IMR-90 (cell line): Measurements from ENCODE around the gene ZMYM2. TPM values are rescaled to one million over a fixed set of nuclear protein-coding genes. Genes with fewer than 3 reads are reported as not detected.

Experiments used
- ATAC-seq: fragments of 200-7000 bp; cut with Tn5 transposase; 2 replicates; pipeline ENCODE4 v1.9.1; 2020; ENCODE audit warnings: low read depth, mild to moderate bottlenecking, moderate library complexity
- BruUV-seq: library from RNA; stranded (reverse); fragments of 400-500 nt; replicated peaks from 2 replicates; lab custom pipeline; 2021; lab: Mats Ljungman, UMichigan
- CTCF ChIA-PET: fragments of 300-600 bp; formaldehyde crosslinking; extraction: SDS; loops from one replicate; lab custom pipeline; 2021; ENCODE audit warnings: antibody characterized with exemption; lab: Yijun Ruan, JAX
- POLR2A ChIA-PET: fragments of 300-600 bp; sonication (Branson Sonifier 250); formaldehyde crosslinking; loops from one replicate; lab custom pipeline; 2022; ENCODE audit warnings: antibody characterized with exemption; ENCODE audit not compliant: unreplicated experiment; lab: Charles Lee
- DNase-seq: peaks from one replicate; pipeline ENCODE4 v3.0.0; 2013
- H2AFZ ChIP-seq: replicated peaks from 2 replicates; pipeline ENCODE3; 2013; ENCODE audit warnings: low read length, mild to moderate bottlenecking; ENCODE audit not compliant: poor library complexity
- H2AK5ac ChIP-seq: 2 replicates; pipeline ENCODE4 v1.6.1; 2013; ENCODE audit warnings: low read depth, low read length, inconsistent platforms
- H2AK9ac ChIP-seq: replicated peaks from 2 replicates; pipeline ENCODE3; 2013; ENCODE audit warnings: mild to moderate bottlenecking, low read depth, low read length, moderate library complexity; ENCODE audit not compliant: poor library complexity
- H2BK120ac ChIP-seq: 2 replicates; pipeline ENCODE4 v1.6.1; 2013; ENCODE audit warnings: low read depth, low read length, inconsistent platforms
- H2BK15ac ChIP-seq: 3 replicates; pipeline ENCODE4 v1.6.1; 2013; ENCODE audit warnings: low read depth, low read length, inconsistent platforms
- H2BK20ac ChIP-seq: 2 replicates; pipeline ENCODE4 v1.6.1; 2013; ENCODE audit warnings: low read depth, mild to moderate bottlenecking, inconsistent platforms, low read length, moderate library complexity
- H2BK5ac ChIP-seq: 2 replicates; pipeline ENCODE4 v1.6.1; 2013; ENCODE audit warnings: mild to moderate bottlenecking, low read depth, low read length, inconsistent platforms; ENCODE audit not compliant: poor library complexity, severe bottlenecking
- H3K14ac ChIP-seq: replicated peaks from 2 replicates; pipeline ENCODE4 v1.6.1; 2013; ENCODE audit warnings: low read depth, low read length, inconsistent platforms
- H3K18ac ChIP-seq: 2 replicates; pipeline ENCODE4 v1.6.1; 2013; ENCODE audit warnings: low read depth, low read length, control low read depth
- H3K23ac ChIP-seq: 2 replicates; pipeline ENCODE4 v1.6.1; 2013; ENCODE audit warnings: low read depth, low read length, inconsistent platforms
- H3K27ac ChIP-seq: 2 replicates; pipeline ENCODE4 v1.5.1; 2013; ENCODE audit warnings: mild to moderate bottlenecking, control low read depth, low read length; ENCODE audit not compliant: insufficient read depth
- H3K27me3 ChIP-seq: 2 replicates; pipeline ENCODE4 v1.6.1; 2013; ENCODE audit warnings: low read length; ENCODE audit not compliant: control insufficient read depth, insufficient read depth
- H3K36me3 ChIP-seq: 2 replicates; pipeline ENCODE4 v1.6.1; 2013; ENCODE audit warnings: low read length, mixed read lengths; ENCODE audit not compliant: control insufficient read depth, insufficient read depth
- H3K4ac ChIP-seq: 2 replicates; pipeline ENCODE4 v1.6.1; 2013; ENCODE audit warnings: low read depth, low read length, inconsistent platforms
- H3K4me1 ChIP-seq: 2 replicates; pipeline ENCODE4 v1.6.1; 2013; ENCODE audit warnings: low read length, mixed read lengths; ENCODE audit not compliant: control insufficient read depth, insufficient read depth
- H3K4me2 ChIP-seq: 2 replicates; pipeline ENCODE4 v1.6.1; 2013; ENCODE audit warnings: low read depth, mild to moderate bottlenecking, control low read depth, low read length, moderate library complexity
- H3K4me3 ChIP-seq: 2 replicates; pipeline ENCODE4 v1.5.1; 2013; ENCODE audit warnings: low read depth, mild to moderate bottlenecking, control low read depth, low read length, moderate library complexity; ENCODE audit not compliant: insufficient read depth
- H3K56ac ChIP-seq: 2 replicates; pipeline ENCODE4 v1.6.1; 2013; ENCODE audit warnings: low read length, inconsistent platforms; ENCODE audit not compliant: insufficient read depth; ENCODE audit errors: extremely low read depth
- H3K79me1 ChIP-seq, 2 experiments: 2 replicates each; pipeline ENCODE4 v1.6.1; 2013; ENCODE audit warnings: low read length in 2 of 2, inconsistent platforms in 1 of 2, low read depth in 1 of 2
- H3K9ac ChIP-seq: 2 replicates; pipeline ENCODE4 v1.6.1; 2013; ENCODE audit warnings: low read depth, low read length, control low read depth
- H3K9me1 ChIP-seq: 2 replicates; pipeline ENCODE4 v1.6.1; 2013; ENCODE audit warnings: low read length, inconsistent platforms; ENCODE audit not compliant: insufficient read depth
- H3K9me3 ChIP-seq: 2 replicates; pipeline ENCODE4 v1.6.1; 2013; ENCODE audit warnings: low read length; ENCODE audit not compliant: control insufficient read depth, insufficient read depth
- H4K20me1 ChIP-seq: 2 replicates; pipeline ENCODE4 v1.6.1; 2013; ENCODE audit warnings: low read length, inconsistent platforms; ENCODE audit not compliant: insufficient read depth
- H4K5ac ChIP-seq: 2 replicates; pipeline ENCODE4 v1.6.1; 2013; ENCODE audit warnings: mild to moderate bottlenecking, low read depth, low read length, control low read depth
- H4K8ac ChIP-seq, 2 experiments: 2 replicates each; pipeline ENCODE4 v1.6.1; 2013; ENCODE audit warnings: low read depth in 2 of 2, low read length in 2 of 2, control low read depth in 1 of 2, inconsistent platforms in 1 of 2
- H4K91ac ChIP-seq: 2 replicates; pipeline ENCODE4 v1.6.1; 2013; ENCODE audit warnings: low read depth, low read length, inconsistent platforms; ENCODE audit not compliant: insufficient read depth
- BHLHE40 ChIP-seq: fragments of 150-350 bp; IDR thresholded peaks from 2 replicates; pipeline ENCODE4 v1.6.1; 2016; ENCODE audit warnings: mild to moderate bottlenecking, low read depth, low read length
- CEBPB ChIP-seq: IDR thresholded peaks from 2 replicates; pipeline ENCODE4 v1.6.1; 2012; ENCODE audit warnings: low read depth, low read length, improper control_type of control experiment
- CHD1 ChIP-seq: IDR thresholded peaks from 2 replicates; pipeline ENCODE4 v1.6.1; 2012; ENCODE audit warnings: low read depth, low read length, improper control_type of control experiment
- FOS ChIP-seq: fragments of 150-350 bp; IDR thresholded peaks from 2 replicates; pipeline ENCODE4 v1.6.1; 2016; ENCODE audit warnings: low read depth, low read length
- MAFK ChIP-seq: IDR thresholded peaks from 2 replicates; pipeline ENCODE4 v1.6.1; 2012; ENCODE audit warnings: low read depth, low read length, improper control_type of control experiment
- MAZ ChIP-seq: IDR thresholded peaks from 2 replicates; pipeline ENCODE4 v1.6.1; 2012; ENCODE audit warnings: low read depth, mild to moderate bottlenecking, low read length, improper control_type of control experiment, moderate library complexity, borderline replicate concordance
- MXI1 ChIP-seq: IDR thresholded peaks from 2 replicates; pipeline ENCODE4 v1.6.1; 2012; ENCODE audit warnings: low read depth, mild to moderate bottlenecking, low read length, moderate library complexity, borderline replicate concordance
- NFE2L2 ChIP-seq: fragments of 150-350 bp; IDR thresholded peaks from 2 replicates; pipeline ENCODE4 v1.6.1; 2016; ENCODE audit warnings: low read depth, mild to moderate bottlenecking, low read length
- POLR2A ChIP-seq: IDR thresholded peaks from 2 replicates; pipeline ENCODE4 v1.6.1; 2012; ENCODE audit warnings: mild to moderate bottlenecking, low read depth, low read length
- RAD21 ChIP-seq: IDR thresholded peaks from 2 replicates; pipeline ENCODE4 v1.6.1; 2012; ENCODE audit warnings: low read length, improper control_type of control experiment
- RCOR1 ChIP-seq: IDR thresholded peaks from 2 replicates; pipeline ENCODE4 v1.6.1; 2012; ENCODE audit warnings: mild to moderate bottlenecking, low read length, improper control_type of control experiment; ENCODE audit not compliant: insufficient replicate concordance
- RFX5 ChIP-seq: IDR thresholded peaks from 2 replicates; pipeline ENCODE4 v1.8.0; 2012; ENCODE audit warnings: low read depth, mild to moderate bottlenecking, low read length, moderate library complexity
- SMC3 ChIP-seq: fragments of 150-350 bp; IDR thresholded peaks from 2 replicates; pipeline ENCODE4 v1.6.1; 2016; ENCODE audit warnings: low read depth, mild to moderate bottlenecking, antibody characterized with exemption, low read length, moderate library complexity
- WGBS, 2 experiments: methylation state at CpG; one replicate each; pipeline versions ENCODE4 v1.1.5 to v1.1.7; 2013; ENCODE audit warnings: missing lambda C conversion rate in 2 of 2; ENCODE audit not compliant: insufficient read length in 1 of 2; ENCODE audit errors: extremely low coverage in 2 of 2; 5-methylcytosine and 5-hydroxymethylcytosine counted together
- dilution Hi-C: fragments of 300-500 bp; cut with HindIII; formaldehyde crosslinking; loops from one replicate; pipeline ENCODE4 v1.14.3; 2018; ENCODE audit warnings: low sequenced_read_pairs; ENCODE audit not compliant: unreplicated experiment
- in situ Hi-C: fragments of 300-500 bp; cut with MboI; formaldehyde crosslinking; loops from 3 replicates; pipeline ENCODE4 v1.14.3; 2019; ENCODE audit warnings: low sequenced_read_pairs, inconsistent platforms, mixed read lengths
- intact Hi-C: fragments of 100-400 bp; cut with micrococcal nuclease; formaldehyde crosslinking; loops from 2 replicates; pipeline ENCODE4 v1.10.0; 2022
- polyA plus RNA-seq, 3 experiments: library from polyadenylated mRNA; depleted of rRNA; stranded (reverse); fragments of >200 nt; gene quantifications; 2 replicates each; pipeline ENCODE4 v1.2.3, GENCODE V29; 2012; ENCODE audit warnings: low replicate concordance in 1 of 3
- total RNA-seq: library from RNA; depleted of rRNA; stranded (reverse); fragments of >200 nt; gene quantifications from 2 replicates; pipeline ENCODE4 v1.2.3, GENCODE V29; 2012
- TF ChIP-seq, protein P1 (sequence below): conservative IDR thresholded peaks from 2 replicates; pipeline ENCODE4 v1.5.1; 2012; ENCODE audit warnings: mild to moderate bottlenecking, low read depth, low read length, improper control_type of control experiment
- TF ChIP-seq, protein P2 (sequence below): fragments of 150-350 bp; IDR thresholded peaks from 2 replicates; pipeline ENCODE4 v1.6.1; 2016; ENCODE audit warnings: low read depth, mild to moderate bottlenecking, low read length, moderate library complexity, borderline replicate concordance
- TF ChIP-seq, protein P3 (sequence below): fragments of 150-350 bp; IDR thresholded peaks from 2 replicates; pipeline ENCODE4 v1.6.1; 2017; ENCODE audit warnings: mild to moderate bottlenecking, antibody characterized with exemption, low read length, low read depth

ZMYM2 gene
- total and polyA plus RNA-seq, 2 of the 4 experiments (the other 2 are of a cell fraction): 15.7 to 51.1 TPM

DNA sequence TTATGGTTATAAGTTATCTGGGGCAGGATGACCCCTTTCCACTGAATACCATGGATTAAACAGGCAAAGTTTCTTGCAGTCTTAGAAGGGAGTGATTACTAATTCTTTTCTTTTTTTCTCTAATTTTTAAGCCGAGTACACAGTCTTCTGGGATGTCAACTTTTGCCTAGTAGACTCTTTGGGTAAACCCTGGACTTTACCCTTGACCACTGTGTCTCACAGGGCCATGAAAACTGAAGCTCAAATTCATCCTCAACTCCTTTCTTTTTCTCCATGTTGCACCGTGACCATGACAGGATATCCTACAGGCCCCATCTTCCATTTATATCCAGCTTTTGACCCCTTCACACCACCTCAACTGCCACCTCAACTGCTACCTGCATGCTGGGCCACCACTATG, 150.5 kb downstream of the ZMYM2 start:
- no peak overlapping the region for H3K4me3 ChIP-seq
- no peaks in the 10 kb centered on the region for H3K4me1 ChIP-seq
- ChIA-PET POLR2A (no interaction called here), CTCF (no interaction called here)
- TF ChIP-seq RFX5 (no peak), MAFK (no peak), SMC3 (no peak), CEBPB (no peak), RCOR1 (no peak), MAZ (no peak), RAD21 (no peak), BHLHE40 (no peak), CHD1 (no peak), POLR2A (no peak), MXI1 (no peak), FOS (no peak), NFE2L2 (no peak)
- TF ChIP-seq, protein P1, sequence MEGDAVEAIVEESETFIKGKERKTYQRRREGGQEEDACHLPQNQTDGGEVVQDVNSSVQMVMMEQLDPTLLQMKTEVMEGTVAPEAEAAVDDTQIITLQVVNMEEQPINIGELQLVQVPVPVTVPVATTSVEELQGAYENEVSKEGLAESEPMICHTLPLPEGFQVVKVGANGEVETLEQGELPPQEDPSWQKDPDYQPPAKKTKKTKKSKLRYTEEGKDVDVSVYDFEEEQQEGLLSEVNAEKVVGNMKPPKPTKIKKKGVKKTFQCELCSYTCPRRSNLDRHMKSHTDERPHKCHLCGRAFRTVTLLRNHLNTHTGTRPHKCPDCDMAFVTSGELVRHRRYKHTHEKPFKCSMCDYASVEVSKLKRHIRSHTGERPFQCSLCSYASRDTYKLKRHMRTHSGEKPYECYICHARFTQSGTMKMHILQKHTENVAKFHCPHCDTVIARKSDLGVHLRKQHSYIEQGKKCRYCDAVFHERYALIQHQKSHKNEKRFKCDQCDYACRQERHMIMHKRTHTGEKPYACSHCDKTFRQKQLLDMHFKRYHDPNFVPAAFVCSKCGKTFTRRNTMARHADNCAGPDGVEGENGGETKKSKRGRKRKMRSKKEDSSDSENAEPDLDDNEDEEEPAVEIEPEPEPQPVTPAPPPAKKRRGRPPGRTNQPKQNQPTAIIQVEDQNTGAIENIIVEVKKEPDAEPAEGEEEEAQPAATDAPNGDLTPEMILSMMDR: no peak
- TF ChIP-seq, protein P2, sequence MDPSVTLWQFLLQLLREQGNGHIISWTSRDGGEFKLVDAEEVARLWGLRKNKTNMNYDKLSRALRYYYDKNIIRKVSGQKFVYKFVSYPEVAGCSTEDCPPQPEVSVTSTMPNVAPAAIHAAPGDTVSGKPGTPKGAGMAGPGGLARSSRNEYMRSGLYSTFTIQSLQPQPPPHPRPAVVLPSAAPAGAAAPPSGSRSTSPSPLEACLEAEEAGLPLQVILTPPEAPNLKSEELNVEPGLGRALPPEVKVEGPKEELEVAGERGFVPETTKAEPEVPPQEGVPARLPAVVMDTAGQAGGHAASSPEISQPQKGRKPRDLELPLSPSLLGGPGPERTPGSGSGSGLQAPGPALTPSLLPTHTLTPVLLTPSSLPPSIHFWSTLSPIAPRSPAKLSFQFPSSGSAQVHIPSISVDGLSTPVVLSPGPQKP: no peak
- TF ChIP-seq, protein P3, sequence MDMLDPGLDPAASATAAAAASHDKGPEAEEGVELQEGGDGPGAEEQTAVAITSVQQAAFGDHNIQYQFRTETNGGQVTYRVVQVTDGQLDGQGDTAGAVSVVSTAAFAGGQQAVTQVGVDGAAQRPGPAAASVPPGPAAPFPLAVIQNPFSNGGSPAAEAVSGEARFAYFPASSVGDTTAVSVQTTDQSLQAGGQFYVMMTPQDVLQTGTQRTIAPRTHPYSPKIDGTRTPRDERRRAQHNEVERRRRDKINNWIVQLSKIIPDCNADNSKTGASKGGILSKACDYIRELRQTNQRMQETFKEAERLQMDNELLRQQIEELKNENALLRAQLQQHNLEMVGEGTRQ: no peak
- in situ Hi-C loops (no loop called here), dilution Hi-C loops (no loop called here), intact Hi-C loops (no loop called here)
- ATAC-seq (no peak), DNase-seq (no peak)
- no peak overlapping the region for H3K4me2 ChIP-seq
- H4K8ac ChIP-seq: no peak overlapping the region
- no peaks in the 10 kb centered on the region for H3K9me3 ChIP-seq
- H3K56ac ChIP-seq: no peak overlapping the region
- no peak overlapping the region for H3K9ac ChIP-seq
- 100% methylated on average over 1 of the region's 2 CpGs; no CpG with 5 or more reads in 1 of the 2 experiments for WGBS, 2 experiments
- no peaks in the 10 kb centered on the region for H3K79me1 ChIP-seq
- H2AK9ac ChIP-seq: no peak overlapping the region
- no peak overlapping the region for H3K27ac ChIP-seq
- no peak overlapping the region for H3K18ac ChIP-seq
- H2AK5ac ChIP-seq: no peak overlapping the region
- H2BK5ac ChIP-seq: no peak overlapping the region
- no peak overlapping the region for H3K23ac ChIP-seq
- H3K14ac ChIP-seq: no peak overlapping the region
- H4K5ac ChIP-seq: no peak overlapping the region
- no peaks in the 10 kb centered on the region for H3K9me1 ChIP-seq
- no TSS peak for BruUV-seq
- H2BK20ac ChIP-seq: no peak overlapping the region
- H3K27me3 ChIP-seq: peaks cover 22% of the 10 kb centered on the region
- no peak overlapping the region for H4K91ac ChIP-seq
- peak overlapping the region; percentile 68 for H2AFZ ChIP-seq
- no peak overlapping the region for H2BK15ac ChIP-seq
- no peaks in the 10 kb centered on the region for H4K20me1 ChIP-seq
- no peak overlapping the region for H2BK120ac ChIP-seq
- H3K4ac ChIP-seq: no peak overlapping the region
- H3K36me3 ChIP-seq: no peaks in the 10 kb centered on the region
